D721Med (cell line): ENCODE measurements around the gene CAP2.
"Not testable (repeated sequence)": the region's sequence is repeated elsewhere in the genome, so short reads cannot be mapped to it uniquely, and the experiment has no call there.

ENCODE experiments used
- DNase-seq: peaks from one replicate; pipeline ENCODE4 v3.0.0; 2011; ENCODE audit warnings: low spot score; ENCODE audit not compliant: insufficient read length
- FAIRE-seq: peaks from 2 replicates; lab custom pipeline; 2011; peaks lifted over from hg19 to GRCh38; lab: Jason Lieb, UNC
- CTCF ChIP-seq: IDR thresholded peaks from 2 replicates; pipeline ENCODE4 v1.5.1; 2012; ENCODE audit warnings: mild to moderate bottlenecking, control low read depth; ENCODE audit not compliant: insufficient read depth; ENCODE audit errors: missing control alignments

The CAP2 gene

GRCh38 chr6:17536586-17536985 lies 143.2 kb downstream of the CAP2 start:
- DNase-seq (no peak), FAIRE-seq (no peak)
- no peak for TF ChIP-seq CTCF

GRCh38 chr6:17542243-17542642 lies 148.8 kb downstream of the CAP2 start:
- TF ChIP-seq CTCF = no peak
- FAIRE-seq (no peak), DNase-seq (no peak)

GRCh38 chr6:17545681-17546080 lies 152.3 kb downstream of the CAP2 start:
- FAIRE-seq, DNase-seq: not testable (repeated sequence)

- DNase-seq (no peak), FAIRE-seq (no peak)
- TF ChIP-seq CTCF = no peak
These were observed 158.1 kb downstream of the CAP2 start for GRCh38 chr6:17551383-17551958.

GRCh38 chr6:17552861-17553260 lies 159.5 kb downstream of the CAP2 start:
- TF ChIP-seq CTCF = no peak
- DNase-seq (no peak), FAIRE-seq (no peak)

GRCh38 chr6:17556014-17556413 lies 162.6 kb downstream of the CAP2 start:
- no peak for TF ChIP-seq CTCF
- DNase-seq = no peak

GRCh38 chr6:17562636-17563035 lies 169.2 kb downstream of the CAP2 start:
- FAIRE-seq = no peak
- no peak for DNase-seq
- TF ChIP-seq CTCF = no peak

More at GRCh38 chr6:17556014-17556413, 162.6 kb downstream of the CAP2 start:
- FAIRE-seq = no peak

- FAIRE-seq (no peak), DNase-seq (no peak)
- no peak for TF ChIP-seq CTCF
These were observed 172.0 kb downstream of the CAP2 start for GRCh38 chr6:17565399-17565798.
